ENCODE results near the gene SPESP1.

GRCh38 chr15:68990231-68990991 lies 60.1 kb downstream of the SPESP1 start:
- TF ChIP-seq CTCF (IDR thresholded peaks at IDR 0.05; ENCODE audit: extremely low read depth in 1 of 2, insufficient read depth in 1 of 2, low read depth in 1 of 2, low read length in 2 of 2) (no peak), GATA2 (IDR thresholded peaks at IDR 0.05; ENCODE audit: insufficient read depth, insufficient read length, low read depth, low read length) (no peak), JUN (IDR thresholded peaks at IDR 0.05; ENCODE audit: borderline replicate concordance, insufficient read depth, insufficient read length, low read depth) (no peak), POLR2A (IDR thresholded peaks at IDR 0.05; ENCODE audit: low read depth, low read length) (no peak), EZH2 (IDR thresholded peaks at IDR 0.05; ENCODE audit: borderline replicate concordance, low read depth, low read length, severe bottlenecking) (no peak), MYC (IDR thresholded peaks at IDR 0.05; ENCODE audit: low read depth, low read length) (no peak), POLR2AphosphoS5 (IDR thresholded peaks at IDR 0.05; ENCODE audit: insufficient read depth, low read depth, low read length) (no peak), FOS (IDR thresholded peaks at IDR 0.05; ENCODE audit: borderline replicate concordance, insufficient read depth, low read length) (no peak)
- TF ChIP-seq, protein P1, sequence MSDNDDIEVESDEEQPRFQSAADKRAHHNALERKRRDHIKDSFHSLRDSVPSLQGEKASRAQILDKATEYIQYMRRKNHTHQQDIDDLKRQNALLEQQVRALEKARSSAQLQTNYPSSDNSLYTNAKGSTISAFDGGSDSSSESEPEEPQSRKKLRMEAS (IDR thresholded peaks at IDR 0.05; ENCODE audit: insufficient read depth, insufficient read length), result no peak
